ENCODE data around the gene NLRP6. TPM values are rescaled to one million over a fixed set of nuclear protein-coding genes. Genes with fewer than 3 reads are reported as not detected.
A peak's percentile ranks its signal among the peaks of the same experiment; 100 is the strongest.

The NLRP6 gene
- total RNA-seq, 1 experiment from 2014 or later: not detected

DNA sequence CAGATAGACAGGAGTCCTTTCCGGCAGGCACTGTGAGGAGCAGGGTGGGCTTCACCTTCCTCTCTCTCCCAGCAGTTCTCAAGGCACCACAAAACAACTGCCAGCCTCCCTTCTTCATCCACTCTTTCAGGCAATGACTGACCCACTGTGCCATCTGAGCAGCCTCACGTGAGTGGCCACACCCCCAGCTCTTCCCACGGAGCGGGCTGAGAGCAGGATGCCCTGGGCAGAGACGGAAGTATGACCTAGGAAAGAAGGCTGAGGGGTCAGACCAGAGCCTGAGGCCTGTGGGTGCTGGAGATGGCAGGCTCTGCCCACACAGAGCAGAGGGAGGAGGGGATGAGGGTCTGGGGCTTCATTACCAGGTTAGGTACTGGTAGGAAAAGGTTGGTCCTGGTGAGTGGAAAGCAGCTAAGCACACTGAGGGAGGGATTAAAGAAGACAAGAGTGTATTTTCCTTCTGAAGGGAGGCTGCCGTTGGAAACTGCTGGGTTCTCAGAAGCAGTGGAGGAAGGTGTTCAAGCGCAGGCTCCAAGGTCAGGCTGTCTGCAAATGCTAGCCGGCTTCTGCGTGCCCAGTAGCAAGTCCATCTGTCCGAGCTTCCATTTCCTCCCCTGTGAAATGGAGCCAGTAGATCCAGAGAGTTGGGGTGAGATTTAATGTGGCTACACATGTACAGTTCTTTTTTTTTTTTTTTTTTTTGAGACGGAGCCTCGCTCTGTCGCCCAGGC lies 4.6 kb downstream of the NLRP6 start:
- POLR2A ChIA-PET: interaction anchor here (1.2 kb wide), 1 partner anchor 74 kb away, joined by 3 read pairs; no protein-coding TSS in a partner anchor
- TF ChIP-seq, protein P1, sequence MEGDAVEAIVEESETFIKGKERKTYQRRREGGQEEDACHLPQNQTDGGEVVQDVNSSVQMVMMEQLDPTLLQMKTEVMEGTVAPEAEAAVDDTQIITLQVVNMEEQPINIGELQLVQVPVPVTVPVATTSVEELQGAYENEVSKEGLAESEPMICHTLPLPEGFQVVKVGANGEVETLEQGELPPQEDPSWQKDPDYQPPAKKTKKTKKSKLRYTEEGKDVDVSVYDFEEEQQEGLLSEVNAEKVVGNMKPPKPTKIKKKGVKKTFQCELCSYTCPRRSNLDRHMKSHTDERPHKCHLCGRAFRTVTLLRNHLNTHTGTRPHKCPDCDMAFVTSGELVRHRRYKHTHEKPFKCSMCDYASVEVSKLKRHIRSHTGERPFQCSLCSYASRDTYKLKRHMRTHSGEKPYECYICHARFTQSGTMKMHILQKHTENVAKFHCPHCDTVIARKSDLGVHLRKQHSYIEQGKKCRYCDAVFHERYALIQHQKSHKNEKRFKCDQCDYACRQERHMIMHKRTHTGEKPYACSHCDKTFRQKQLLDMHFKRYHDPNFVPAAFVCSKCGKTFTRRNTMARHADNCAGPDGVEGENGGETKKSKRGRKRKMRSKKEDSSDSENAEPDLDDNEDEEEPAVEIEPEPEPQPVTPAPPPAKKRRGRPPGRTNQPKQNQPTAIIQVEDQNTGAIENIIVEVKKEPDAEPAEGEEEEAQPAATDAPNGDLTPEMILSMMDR (IDR thresholded peaks at IDR 0.05; ENCODE audit: unreplicated experiment): no peak
- H3K27me3 Mint-ChIP-seq (ENCODE audit: insufficient read depth, unreplicated experiment): peaks cover 41% of the 10 kb centered on the region

DNA sequence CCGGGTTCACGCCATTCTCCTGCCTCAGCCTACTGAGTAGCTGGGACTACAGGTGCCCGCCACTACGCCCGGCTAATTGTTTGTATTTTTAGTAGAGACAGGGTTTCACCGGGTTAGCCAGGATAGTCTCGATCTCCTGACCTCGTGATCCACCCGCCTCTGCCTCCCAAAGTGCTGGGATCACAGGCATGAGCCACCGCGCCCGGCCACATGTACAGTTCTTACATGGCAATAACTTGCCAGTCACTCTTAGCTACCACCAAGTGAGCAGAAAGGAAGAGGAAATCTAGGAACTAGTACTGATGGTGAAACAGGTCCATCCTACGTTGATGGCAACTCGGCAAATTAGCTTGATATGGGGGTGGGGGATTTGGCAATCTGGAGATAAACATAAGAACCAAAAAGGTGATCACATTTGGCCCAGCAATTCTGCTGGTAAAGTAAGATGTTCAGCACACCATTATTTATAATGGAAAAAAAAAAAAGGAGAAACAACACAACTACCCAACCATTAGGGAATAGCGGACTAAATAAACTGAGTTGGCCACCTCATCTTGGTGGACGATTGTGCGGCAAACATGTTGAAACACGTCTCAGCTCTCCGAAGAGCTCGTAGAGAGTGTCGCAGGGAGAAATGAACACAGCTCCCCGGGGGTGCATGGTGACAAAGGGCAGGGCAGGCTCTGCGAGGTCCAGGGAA lies 5.3 kb downstream of the NLRP6 start:
- DNase-seq (ENCODE audit: unreplicated experiment): peak; percentile 36
- Mint-ChIP-seq H3K27me3 (ENCODE audit: insufficient read depth, unreplicated experiment) (peaks cover 36% of the 10 kb centered on the region), H3K36me3 (ENCODE audit: insufficient read depth, unreplicated experiment) (no peaks in the 10 kb centered on the region), H3K4me3 (ENCODE audit: unreplicated experiment) (peak overlapping the region; percentile 43), H3K9me3 (ENCODE audit: unreplicated experiment) (no peaks in the 10 kb centered on the region), H3K27ac (ENCODE audit: low read depth, unreplicated experiment) (peak overlapping the region; percentile 63), H3K4me1 (ENCODE audit: insufficient read depth, unreplicated experiment) (peaks cover 6% of the 10 kb centered on the region)
- intact Hi-C loops (cut with micrococcal nuclease): no loop called here
- ChIA-PET CTCF (interaction anchor here (2.2 kb wide), 1 partner anchor 33 kb away, joined by 12 read pairs; no protein-coding TSS in a partner anchor), POLR2A (interaction anchor here (1.2 to 1.5 kb wide), 3 partner anchors 18 to 76 kb away, joined by 3 read pairs; partner anchors contain the start of genes BET1L and RIC8A)
- TF ChIP-seq, protein P1 (IDR thresholded peaks at IDR 0.05; ENCODE audit: unreplicated experiment): no peak
- no TSS peak for BruUV-seq (replicated peaks)

More for the DNA sequence above, 4.6 kb downstream of the NLRP6 start:
- BruUV-seq (replicated peaks): no TSS peak
- Mint-ChIP-seq H3K27ac (ENCODE audit: low read depth, unreplicated experiment) (no peak overlapping the region), H3K4me1 (ENCODE audit: insufficient read depth, unreplicated experiment) (peaks cover 6% of the 10 kb centered on the region), H3K4me3 (ENCODE audit: unreplicated experiment) (no peak overlapping the region), H3K36me3 (ENCODE audit: insufficient read depth, unreplicated experiment) (no peaks in the 10 kb centered on the region), H3K9me3 (ENCODE audit: unreplicated experiment) (no peaks in the 10 kb centered on the region)
- CTCF ChIA-PET: interaction anchor here (0.6 to 2.2 kb wide), 3 partner anchors 32 to 169 kb away, joined by 3 to 12 read pairs (median 3); no protein-coding TSS in a partner anchor
- intact Hi-C loops (cut with micrococcal nuclease): no loop called here
- DNase-seq (ENCODE audit: unreplicated experiment): no peak

DNA sequence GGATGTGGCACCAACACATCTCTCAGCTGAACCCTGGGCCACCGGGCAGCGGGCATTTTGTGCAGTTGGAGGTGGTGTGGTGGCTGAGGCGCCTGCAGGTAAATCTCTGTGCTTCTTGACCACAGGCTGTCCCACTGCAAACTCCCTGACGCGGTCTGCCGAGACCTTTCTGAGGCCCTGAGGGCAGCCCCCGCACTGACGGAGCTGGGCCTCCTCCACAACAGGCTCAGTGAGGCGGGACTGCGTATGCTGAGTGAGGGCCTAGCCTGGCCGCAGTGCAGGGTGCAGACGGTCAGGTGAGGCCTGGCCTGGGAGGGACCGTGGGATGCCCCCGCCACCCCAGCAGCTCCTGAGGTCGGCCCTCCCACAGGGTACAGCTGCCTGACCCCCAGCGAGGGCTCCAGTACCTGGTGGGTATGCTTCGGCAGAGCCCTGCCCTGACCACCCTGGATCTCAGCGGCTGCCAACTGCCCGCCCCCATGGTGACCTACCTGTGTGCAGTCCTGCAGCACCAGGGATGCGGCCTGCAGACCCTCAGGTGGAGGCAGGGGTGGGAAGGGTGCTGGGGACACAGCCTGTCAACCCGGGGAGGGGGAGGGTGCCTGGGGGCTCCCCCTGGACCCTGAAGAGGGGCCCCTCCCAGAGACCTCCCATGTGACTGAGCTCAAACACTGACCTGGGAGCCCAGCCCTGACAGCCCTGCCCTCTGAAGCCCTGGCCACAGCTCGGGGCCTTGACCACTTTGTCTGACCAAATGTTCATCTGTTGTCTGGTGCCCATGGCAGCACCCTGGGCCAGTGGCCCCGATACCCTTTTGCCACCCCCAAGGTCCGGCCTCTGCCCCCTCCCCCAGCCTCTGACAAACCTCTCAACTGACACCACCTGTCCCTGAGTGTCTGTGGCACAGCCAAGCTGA lies 6.2 kb downstream of the NLRP6 start:
- H3K27ac Mint-ChIP-seq (ENCODE audit: low read depth, unreplicated experiment): peak overlapping the region; percentile 63
- BruUV-seq (replicated peaks): no TSS peak
- H3K36me3 Mint-ChIP-seq (ENCODE audit: insufficient read depth, unreplicated experiment): no peaks in the 10 kb centered on the region
- peak overlapping the region; percentile 43 for H3K4me3 Mint-ChIP-seq (ENCODE audit: unreplicated experiment)
- H3K27me3 Mint-ChIP-seq (ENCODE audit: insufficient read depth, unreplicated experiment): peaks cover 34% of the 10 kb centered on the region
- TF ChIP-seq, protein P1 (IDR thresholded peaks at IDR 0.05; ENCODE audit: unreplicated experiment): no peak
- intact Hi-C loops (cut with micrococcal nuclease): no loop called here
- no peak for DNase-seq (ENCODE audit: unreplicated experiment)
- POLR2A ChIA-PET: interaction anchor here (0.6 to 1.5 kb wide), 5 partner anchors 19 to 77 kb away, joined by 3 to 4 read pairs (median 3); partner anchors contain the start of genes BET1L, PSMD13 and RIC8A
- H3K4me1 Mint-ChIP-seq (ENCODE audit: insufficient read depth, unreplicated experiment): peaks cover 6% of the 10 kb centered on the region
- CTCF ChIA-PET: interaction anchor here (2.2 kb wide), 1 partner anchor 34 kb away, joined by 12 read pairs; no protein-coding TSS in a partner anchor
- H3K9me3 Mint-ChIP-seq (ENCODE audit: unreplicated experiment): no peaks in the 10 kb centered on the region
